Activated CD8-positive, alpha-beta memory T cell treated with anti-CD3 and anti-CD28 coated beads for 4 hours (primary cell): ENCODE results near the gene SCGB1C2.

ENCODE experiments used
- DNase-seq, 2 donors: peaks; one replicate each; pipeline ENCODE4 v3.0.0-alpha.2; 2020; ENCODE audit warnings: low read depth in 2 of 2

SCGB1C2 gene

GRCh38 chr17:171871-172270, 34.5 kb downstream of the SCGB1C2 start:
- DNase-seq = no peak

- DNase-seq = no peak
Measured at GRCh38 chr17:172401-172800, 35.0 kb downstream of the SCGB1C2 start.

- DNase-seq = no peak
Measured at GRCh38 chr17:173166-173911, 36.0 kb downstream of the SCGB1C2 start.

- DNase-seq = no peak
Measured at GRCh38 chr17:177155-177554, 39.8 kb downstream of the SCGB1C2 start.

- DNase-seq = no peak
Measured at GRCh38 chr17:177762-178161, 40.4 kb downstream of the SCGB1C2 start.

GRCh38 chr17:178292-179065, 41.1 kb downstream of the SCGB1C2 start:
- no peak for DNase-seq

- no peak for DNase-seq
Measured at GRCh38 chr17:179066-179432, 41.7 kb downstream of the SCGB1C2 start.

GRCh38 chr17:179781-180380, 42.5 kb downstream of the SCGB1C2 start:
- no peak for DNase-seq

GRCh38 chr17:180381-181244, 43.2 kb downstream of the SCGB1C2 start:
- no peak for DNase-seq

GRCh38 chr17:181245-182049, 44.1 kb downstream of the SCGB1C2 start, which contains the start of gene DOC2B:
TSS of gene DOC2B (minus strand) at chr17:181650. CDS start at chr17:181479, 171 bp downstream.
- DNase-seq = no peak

- no peak for DNase-seq
Measured at GRCh38 chr17:182050-182751, 44.8 kb downstream of the SCGB1C2 start.

- DNase-seq = no peak
Measured at GRCh38 chr17:183021-183420, 45.7 kb downstream of the SCGB1C2 start.

- no peak for DNase-seq
Measured at GRCh38 chr17:185445-186138, 48.2 kb downstream of the SCGB1C2 start.

GRCh38 chr17:187130-187529, 49.8 kb downstream of the SCGB1C2 start:
- DNase-seq = no peak
